Sigmoid colon (tissue), 4 donors: ENCODE measurements around the gene MDK.

Experiments
- EP300 ChIP-seq, 4 donors: sonication (generic); formaldehyde crosslinking; IDR thresholded peaks; one replicate each; pipeline ENCODE4 v1.6.1; 2017; ENCODE audit warnings: antibody characterized with exemption in 4 of 4
- POLR2A ChIP-seq, 2 donors: fragments of 450-650 bp; IDR thresholded peaks; one replicate each; pipeline ENCODE4 v1.6.1; 2016; ENCODE audit warnings: antibody characterized with exemption in 2 of 2, mild to moderate bottlenecking in 2 of 2, moderate library complexity in 2 of 2
- POLR2AphosphoS5 ChIP-seq, 4 donors: sonication (generic); formaldehyde crosslinking; IDR thresholded peaks; one replicate each; pipeline ENCODE4 v1.6.1; 2017; ENCODE audit warnings: antibody characterized with exemption in 4 of 4
- TF ChIP-seq, protein P1 (sequence below), 4 experiments: fragments of 450-650 bp in 3 of 4; fragments of 200-600 bp in 1 of 4; IDR thresholded peaks; one replicate each; pipeline ENCODE4 v1.5.1; 2016 to 2019; ENCODE audit warnings: antibody characterized with exemption in 4 of 4, mild to moderate bottlenecking in 3 of 4, moderate library complexity in 2 of 4

DNA sequence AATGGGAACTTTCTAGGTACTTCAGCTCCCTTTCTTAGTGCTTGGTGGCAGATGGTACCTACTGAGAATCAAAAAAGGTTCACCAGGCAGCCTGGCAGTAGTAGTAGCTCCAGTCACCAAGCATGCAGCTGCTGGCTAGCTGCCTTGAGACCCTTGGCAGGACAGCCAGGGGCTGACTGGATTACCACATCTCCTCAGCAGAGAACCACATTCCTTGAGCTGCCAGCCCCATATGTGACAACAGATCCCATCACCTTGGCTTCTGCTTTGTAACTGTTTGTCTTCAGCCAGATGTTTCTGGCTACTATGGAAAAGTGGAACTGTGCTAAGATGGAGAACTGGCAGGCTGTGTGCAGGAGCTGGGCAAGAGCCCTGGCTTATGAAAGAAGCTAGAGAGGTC, 49.7 kb downstream of the MDK start:
- TF ChIP-seq EP300 (IDR thresholded peaks at IDR 0.05) (no peak), POLR2AphosphoS5 (IDR thresholded peaks at IDR 0.05) (no peak), POLR2A (IDR thresholded peaks at IDR 0.05) (no peak)
- TF ChIP-seq, protein P1, sequence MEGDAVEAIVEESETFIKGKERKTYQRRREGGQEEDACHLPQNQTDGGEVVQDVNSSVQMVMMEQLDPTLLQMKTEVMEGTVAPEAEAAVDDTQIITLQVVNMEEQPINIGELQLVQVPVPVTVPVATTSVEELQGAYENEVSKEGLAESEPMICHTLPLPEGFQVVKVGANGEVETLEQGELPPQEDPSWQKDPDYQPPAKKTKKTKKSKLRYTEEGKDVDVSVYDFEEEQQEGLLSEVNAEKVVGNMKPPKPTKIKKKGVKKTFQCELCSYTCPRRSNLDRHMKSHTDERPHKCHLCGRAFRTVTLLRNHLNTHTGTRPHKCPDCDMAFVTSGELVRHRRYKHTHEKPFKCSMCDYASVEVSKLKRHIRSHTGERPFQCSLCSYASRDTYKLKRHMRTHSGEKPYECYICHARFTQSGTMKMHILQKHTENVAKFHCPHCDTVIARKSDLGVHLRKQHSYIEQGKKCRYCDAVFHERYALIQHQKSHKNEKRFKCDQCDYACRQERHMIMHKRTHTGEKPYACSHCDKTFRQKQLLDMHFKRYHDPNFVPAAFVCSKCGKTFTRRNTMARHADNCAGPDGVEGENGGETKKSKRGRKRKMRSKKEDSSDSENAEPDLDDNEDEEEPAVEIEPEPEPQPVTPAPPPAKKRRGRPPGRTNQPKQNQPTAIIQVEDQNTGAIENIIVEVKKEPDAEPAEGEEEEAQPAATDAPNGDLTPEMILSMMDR (IDR thresholded peaks at IDR 0.05), result no peak
